Hematopoietic multipotent progenitor cell (in vitro differentiated cells): ENCODE data around the gene PRSS58. TPM values are rescaled to one million over a fixed set of nuclear protein-coding genes. Genes with fewer than 3 reads are reported as not detected.

Experiments
- DNase-seq, 3 donors: peaks; one replicate each; pipeline ENCODE4 v3.0.0-alpha.2; 2011 to 2015; ENCODE audit warnings: low read depth in 2 of 3, low spot score in 2 of 3
- total RNA-seq: library from RNA; depleted of rRNA; stranded (reverse); fragments of >200 nt; gene quantifications from one replicate; pipeline ENCODE4 v1.2.3, GENCODE V29; 2012

The PRSS58 gene
- not detected for total RNA-seq

- DNase-seq, result no peak
Observed at GRCh38 chr7:142257958-142258357, at the start of gene PRSS58. Gene PRSS58 (minus strand): TSS chr7:142258058. CDS start chr7:142257707, 351 bp downstream.

- no peak for DNase-seq
Observed at GRCh38 chr7:142307246-142307900, 49.5 kb upstream of the PRSS58 start.

- peak in 2 of 3 donors; percentile 67 to 91 for DNase-seq
Observed at GRCh38 chr7:142303650-142304049, 45.8 kb upstream of the PRSS58 start.

GRCh38 chr7:142301923-142302550 is 44.2 kb upstream of the PRSS58 start:
- DNase-seq, result peak in 1 of 3 donors; percentile 62

GRCh38 chr7:142301299-142301698 is 43.4 kb upstream of the PRSS58 start:
- no peak for DNase-seq

GRCh38 chr7:142300689-142301088 is 42.8 kb upstream of the PRSS58 start:
- DNase-seq, result peak in 2 of 3 donors; percentile 50 to 76

GRCh38 chr7:142299237-142299781 is 41.5 kb upstream of the PRSS58 start:
- no peak for DNase-seq

- DNase-seq, result peak in 1 of 3 donors; percentile 57
Observed at GRCh38 chr7:142298627-142299026, 40.8 kb upstream of the PRSS58 start.

GRCh38 chr7:142298009-142298408 is 40.2 kb upstream of the PRSS58 start:
- DNase-seq, result peak in 1 of 3 donors; percentile 37

- no peak for DNase-seq
Observed at GRCh38 chr7:142280263-142280662, 22.4 kb upstream of the PRSS58 start.

- DNase-seq, result peak in 1 of 3 donors; percentile 21
Observed at GRCh38 chr7:142279601-142280000, 21.7 kb upstream of the PRSS58 start.

- DNase-seq, result no peak
Observed at GRCh38 chr7:142275028-142275427, 17.2 kb upstream of the PRSS58 start.

GRCh38 chr7:142272841-142273240 is 15.0 kb upstream of the PRSS58 start:
- DNase-seq, result no peak

- no peak for DNase-seq
Observed at GRCh38 chr7:142263598-142264380, 5.9 kb upstream of the PRSS58 start.

GRCh38 chr7:142250705-142251104 is 7.2 kb downstream of the PRSS58 start:
- DNase-seq, result no peak

GRCh38 chr7:142249918-142250317 is 7.9 kb downstream of the PRSS58 start:
- no peak for DNase-seq

GRCh38 chr7:142248166-142249160 is 9.4 kb downstream of the PRSS58 start:
- no peak for DNase-seq

- DNase-seq, result no peak
Observed at GRCh38 chr7:142243823-142244222, 14.0 kb downstream of the PRSS58 start.

GRCh38 chr7:142240546-142240945 is 17.3 kb downstream of the PRSS58 start:
- DNase-seq, result peak in 1 of 3 donors; percentile 6

GRCh38 chr7:142231716-142232115 is 26.1 kb downstream of the PRSS58 start:
- peak in 2 of 3 donors; percentile 19 to 23 for DNase-seq
